Glomerular endothelial cell (primary cell): ENCODE data around the gene STK11IP. TPM values are rescaled to one million over a fixed set of nuclear protein-coding genes. Genes with fewer than 3 reads are reported as not detected.

Source experiments
- DNase-seq: peaks from one replicate; pipeline ENCODE4 v3.0.0-alpha.2; 2011; ENCODE audit warnings: low read depth, low spot score; ENCODE audit errors: extremely low read depth
- total RNA-seq: library from RNA; depleted of rRNA; stranded (reverse); fragments of >200 nt; gene quantifications from 2 replicates; pipeline ENCODE4 v1.2.3, GENCODE V29; 2015

Gene STK11IP
- total RNA-seq, 1 donor from 2014 or later: 12.3 TPM

DNA sequence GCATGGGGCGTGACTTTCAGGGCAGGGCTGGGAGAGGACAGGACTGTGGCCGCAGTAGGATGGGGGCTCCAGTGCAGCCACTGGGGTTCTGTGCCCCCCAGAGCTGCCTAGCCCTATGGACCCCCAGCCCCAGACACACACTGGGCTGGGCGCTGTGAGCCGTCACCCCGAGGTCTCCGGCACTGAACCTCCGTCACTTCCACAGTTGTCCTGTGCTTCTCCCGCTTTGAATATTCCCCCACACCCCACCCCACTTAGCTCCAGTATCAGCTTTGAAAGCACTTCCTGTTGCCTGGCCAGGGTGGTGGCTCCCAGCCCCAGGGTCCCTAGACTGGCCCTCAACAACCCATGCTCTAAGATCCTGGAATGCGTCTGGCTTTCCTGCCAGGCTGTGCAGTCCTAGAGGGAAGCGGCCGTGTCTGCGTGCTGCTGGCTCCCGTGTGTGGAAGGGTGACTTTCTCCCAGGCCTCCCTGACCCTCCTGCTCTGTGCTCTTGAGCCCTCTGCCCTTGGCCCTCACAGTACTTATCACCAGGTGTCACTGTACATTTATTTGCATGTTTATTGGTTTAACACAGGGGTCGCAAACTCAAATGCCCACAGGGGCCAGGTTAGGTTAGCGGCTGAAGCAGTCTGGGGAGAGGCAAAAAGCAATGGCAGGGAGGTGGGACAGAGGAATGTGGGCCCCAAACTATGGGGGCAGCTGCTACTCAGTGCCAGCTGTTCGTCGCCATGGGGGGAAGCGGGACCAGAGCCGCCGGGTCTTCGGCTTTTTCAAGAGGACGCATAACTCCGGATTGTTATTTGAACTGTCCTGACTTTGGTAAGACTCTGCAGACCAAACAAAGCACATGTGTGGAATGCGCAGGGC is 36.2 kb upstream of the STK11IP start:
- no peak for DNase-seq

DNA sequence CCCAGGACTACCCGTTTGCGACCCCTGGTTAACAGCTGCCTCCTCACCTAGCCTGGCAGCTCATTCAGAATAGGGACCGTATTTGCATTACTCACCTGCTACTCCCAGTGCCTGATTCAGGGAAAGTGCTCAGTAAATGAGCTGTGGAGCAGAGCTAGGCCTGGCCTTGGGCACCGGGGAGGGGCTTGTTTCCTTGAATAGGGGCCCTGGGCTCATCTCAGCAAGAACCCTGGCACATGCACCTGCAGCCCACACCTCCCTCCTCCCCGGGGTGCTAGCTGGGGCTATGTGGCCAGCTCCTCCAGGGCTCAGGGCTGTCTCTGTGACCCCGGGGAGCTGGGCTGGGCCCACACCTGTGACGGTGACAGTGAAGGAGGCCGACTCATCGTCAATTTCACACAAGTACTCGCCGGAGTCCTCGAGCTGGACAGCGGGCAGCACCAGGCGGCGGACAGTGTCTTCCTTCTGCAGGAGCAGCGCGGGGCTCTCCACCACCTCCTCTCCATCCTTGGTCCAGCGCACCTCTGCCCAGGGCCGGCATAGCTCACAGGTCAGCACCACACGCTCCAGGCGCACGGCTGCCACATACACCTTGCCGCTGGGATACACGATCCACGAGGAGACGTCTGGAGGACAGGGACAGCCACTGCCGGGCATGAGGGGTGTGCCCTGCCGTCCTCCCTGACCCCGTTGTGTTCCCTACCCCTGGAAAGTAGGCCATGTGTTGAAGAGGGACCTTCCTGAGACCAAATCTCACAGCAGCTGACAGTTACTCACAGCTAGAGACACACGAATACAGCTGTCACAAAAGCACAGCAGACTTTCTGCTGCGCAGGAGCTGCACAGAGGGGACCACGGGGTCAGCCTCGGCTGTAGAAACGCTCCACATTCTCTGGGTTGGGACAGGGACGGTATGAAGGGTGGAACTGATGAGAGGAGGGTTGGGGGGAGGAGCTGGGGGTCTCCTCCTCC is 35.3 kb upstream of the STK11IP start:
- DNase-seq: no peak

DNA sequence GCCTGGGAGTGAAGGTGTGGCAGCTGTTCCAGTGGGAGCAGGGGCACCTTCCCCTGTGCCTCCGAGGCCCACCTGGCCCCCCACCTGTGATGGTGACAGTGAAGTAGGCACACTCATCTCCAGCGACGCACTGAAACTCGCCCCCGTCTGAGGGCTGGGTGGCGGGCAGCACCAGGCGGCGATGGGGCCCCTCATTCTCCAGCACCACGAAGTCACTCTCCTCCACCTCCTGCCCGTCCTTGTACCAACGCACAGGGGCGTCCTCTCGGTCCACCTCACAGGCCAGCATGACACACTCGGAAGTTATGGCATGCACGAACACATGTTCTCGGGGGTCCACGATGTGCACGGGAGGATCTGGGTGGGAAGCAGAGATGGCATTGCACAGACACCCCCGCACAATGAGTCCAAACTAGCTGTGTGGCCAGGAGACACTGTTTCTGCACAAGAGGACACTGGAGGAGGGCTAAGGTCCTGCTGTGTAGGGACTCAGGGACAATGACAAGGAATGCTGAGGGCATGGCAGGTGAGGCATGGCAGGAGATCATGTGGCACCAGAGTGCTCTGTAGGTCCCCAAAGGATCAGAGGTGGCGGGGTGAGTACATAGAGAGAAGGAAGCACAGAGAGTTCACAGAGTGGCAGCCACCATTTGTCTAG is 34.3 kb upstream of the STK11IP start:
- DNase-seq: no peak

DNA sequence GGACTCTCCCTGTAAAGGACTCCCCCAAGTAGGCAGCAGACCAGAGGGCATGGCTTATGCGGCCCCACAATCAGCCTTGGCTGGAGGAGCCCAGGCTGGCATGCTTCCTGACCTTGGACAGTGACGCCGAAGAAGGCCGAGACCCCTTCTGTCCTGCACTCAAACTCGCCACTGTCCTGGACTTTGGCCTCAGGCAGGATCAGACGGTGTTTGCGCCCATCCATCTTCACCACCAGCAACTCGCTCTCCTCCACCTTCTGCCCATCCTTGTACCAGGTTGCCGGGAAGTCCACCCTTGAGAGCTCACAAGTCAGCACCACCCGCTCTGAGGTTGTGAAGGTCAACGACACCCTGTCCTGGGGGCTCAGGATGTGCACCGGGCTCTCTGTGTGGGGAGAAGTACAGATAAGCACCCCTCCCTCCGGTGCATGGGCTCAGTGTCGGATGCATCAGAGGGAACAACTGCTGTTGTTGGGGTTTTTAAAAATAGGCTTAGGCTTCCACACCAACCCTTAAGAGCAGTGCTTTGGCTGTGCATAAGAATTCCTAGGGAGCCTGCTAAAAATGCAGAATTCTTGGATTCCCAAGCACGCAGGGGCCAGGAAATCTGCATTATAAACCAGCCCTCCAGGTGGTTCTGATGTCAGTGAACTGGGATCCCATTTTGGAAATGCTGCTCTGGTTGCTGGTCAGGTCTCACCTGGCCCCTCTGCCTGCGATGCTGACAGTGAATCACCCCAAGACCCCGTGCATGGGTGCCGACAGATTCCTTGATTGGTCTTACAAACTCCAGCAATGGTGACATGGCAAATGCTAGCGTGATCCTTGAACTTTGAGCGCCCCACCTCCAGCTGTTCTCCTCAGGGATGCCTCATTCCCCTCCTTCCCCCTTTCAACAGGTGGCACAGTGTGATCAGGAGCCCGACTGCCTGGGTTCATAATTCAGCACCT is 32.3 kb upstream of the STK11IP start:
- DNase-seq: no peak

DNA sequence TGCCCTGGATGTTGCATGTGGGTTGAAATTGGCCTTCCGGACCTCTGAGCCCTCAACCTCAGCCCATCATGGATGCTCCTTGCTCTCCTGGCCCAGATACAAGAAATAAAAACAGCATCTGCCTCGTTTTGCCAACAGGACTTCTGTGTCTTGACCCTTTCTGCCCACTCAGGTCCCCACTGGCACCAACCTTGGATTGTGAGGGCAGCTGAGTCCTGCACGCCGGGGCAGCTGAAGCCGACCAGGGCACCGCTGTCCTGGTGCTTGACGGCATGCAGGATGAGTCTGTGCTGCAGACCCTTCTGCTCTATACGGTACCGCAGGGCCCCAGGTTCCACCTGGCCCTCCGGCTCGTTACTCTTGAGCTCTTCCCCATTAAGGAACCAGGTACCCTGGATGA is 31.0 kb upstream of the STK11IP start:
- no peak for DNase-seq

DNA sequence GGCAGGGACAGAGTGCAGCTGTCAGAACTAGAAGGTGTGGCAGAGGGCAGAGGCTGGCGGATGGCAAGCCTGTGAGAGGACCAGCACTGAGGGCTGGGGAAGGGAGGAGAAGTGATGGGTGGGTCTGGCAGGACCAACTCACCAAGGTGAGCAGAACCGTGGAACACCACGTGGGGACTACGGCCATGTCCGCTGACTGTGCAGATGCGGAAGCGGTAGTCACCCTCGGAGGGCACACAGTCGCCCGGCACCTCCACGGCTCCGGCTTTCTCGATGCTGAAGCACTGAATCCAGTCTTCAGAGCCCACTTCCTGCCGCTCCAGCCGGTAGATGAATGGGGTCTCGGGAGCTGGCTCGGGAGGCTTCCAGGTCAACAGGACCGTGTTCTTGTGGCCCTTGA is 30.5 kb upstream of the STK11IP start:
- DNase-seq: no peak

DNA sequence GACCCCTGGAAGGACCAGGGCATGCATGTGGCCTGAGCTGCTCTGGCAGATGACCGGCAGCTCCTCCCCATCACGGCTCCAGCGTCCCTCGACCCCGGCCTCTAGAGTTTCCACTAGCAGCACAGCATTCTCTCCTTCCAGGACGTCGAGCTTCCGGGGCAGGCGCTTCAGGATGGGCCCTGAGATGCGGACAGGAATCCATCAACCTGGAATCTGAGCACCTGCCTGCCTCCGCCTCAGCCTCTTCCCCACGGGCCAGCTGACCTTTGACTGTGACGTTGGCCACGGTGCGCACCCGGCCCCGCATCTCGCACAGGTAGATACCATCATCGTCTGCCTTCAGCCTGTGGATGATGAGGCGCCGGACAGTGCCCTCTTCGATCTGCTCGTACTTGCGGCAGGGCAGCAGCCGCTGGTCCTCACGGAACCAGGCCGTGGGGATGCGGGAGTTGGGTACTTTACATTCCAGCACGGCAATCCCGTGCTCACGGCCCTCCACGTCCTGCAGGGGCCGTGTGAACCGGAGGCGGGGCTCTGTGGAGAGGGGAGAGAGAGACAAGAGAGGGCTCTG is 29.8 kb upstream of the STK11IP start:
- DNase-seq: no peak

DNA sequence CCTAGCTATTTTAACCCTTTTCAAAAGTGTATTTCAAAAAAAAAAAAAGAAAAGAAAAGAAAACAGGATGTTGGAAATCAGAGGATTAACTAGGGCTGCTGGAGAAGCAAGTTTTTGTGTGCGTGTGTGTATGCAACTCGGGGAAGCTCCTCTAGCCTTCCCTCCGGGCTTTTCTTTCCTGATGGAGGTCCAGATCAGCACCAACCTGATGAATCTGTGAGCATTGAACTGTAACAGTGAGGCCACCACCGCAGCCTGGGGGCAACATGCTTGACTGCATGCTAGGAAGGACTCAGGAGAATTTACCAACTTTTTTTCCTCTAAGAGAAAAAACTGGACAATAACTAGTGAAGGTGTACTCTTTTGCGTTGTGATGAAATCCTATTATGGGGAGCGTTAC is 28.6 kb upstream of the STK11IP start:
- DNase-seq: no peak

DNA sequence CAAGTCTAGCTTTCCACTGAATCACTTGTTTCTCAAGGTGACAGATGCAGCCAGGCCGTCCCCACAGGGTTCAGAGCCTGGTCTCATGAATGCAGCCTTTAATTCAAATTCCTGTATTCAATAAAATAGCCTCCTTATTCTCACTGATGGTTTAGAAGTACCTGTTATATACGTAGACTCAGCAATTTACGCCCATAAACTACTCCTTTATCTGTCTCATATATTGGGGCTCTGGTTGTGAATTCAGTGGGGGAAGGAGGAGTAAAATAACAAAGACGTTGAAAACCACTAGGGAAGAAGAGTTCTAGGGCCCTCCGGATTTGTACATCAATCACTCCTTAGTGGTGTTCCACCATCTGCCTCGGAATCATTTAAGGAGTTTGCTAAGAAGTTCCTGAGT is 28.0 kb upstream of the STK11IP start:
- no peak for DNase-seq

DNA sequence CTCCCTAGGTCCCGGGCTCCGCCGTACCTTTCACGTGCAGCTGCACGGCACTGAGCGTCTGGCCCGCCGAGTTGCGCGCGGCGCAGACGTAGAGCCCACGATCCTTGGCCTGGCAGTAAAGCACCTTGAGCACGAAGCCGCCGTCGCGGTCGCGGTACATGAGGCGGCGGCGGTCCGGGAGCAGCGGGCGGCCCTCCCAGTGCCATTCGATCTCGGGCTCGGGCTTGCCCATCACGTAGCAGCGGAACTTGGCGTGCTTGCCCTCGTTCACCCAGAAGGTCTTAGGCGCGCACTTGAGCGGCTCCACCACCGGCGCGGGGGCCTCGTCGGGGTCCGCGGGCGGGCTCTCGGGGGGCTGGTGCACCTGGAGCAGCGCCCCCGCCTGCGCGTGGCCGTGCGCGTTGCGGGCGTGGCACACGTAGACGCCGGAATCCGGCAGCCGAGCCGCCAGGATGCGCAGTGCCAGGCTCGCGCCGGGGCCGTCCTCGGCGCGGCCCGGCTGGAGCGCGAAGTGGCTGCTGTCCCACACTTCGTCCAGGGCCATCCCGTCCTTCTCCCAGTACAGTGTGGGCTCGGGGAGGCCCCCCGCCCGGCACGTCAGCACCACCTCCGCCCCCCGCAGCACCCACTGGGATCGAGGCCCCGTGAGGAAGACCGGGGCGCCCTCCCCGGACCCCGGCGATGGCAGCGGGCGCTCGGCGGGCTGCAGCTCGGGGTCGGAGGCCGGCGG is 27.3 kb upstream of the STK11IP start:
- no peak for DNase-seq

DNA sequence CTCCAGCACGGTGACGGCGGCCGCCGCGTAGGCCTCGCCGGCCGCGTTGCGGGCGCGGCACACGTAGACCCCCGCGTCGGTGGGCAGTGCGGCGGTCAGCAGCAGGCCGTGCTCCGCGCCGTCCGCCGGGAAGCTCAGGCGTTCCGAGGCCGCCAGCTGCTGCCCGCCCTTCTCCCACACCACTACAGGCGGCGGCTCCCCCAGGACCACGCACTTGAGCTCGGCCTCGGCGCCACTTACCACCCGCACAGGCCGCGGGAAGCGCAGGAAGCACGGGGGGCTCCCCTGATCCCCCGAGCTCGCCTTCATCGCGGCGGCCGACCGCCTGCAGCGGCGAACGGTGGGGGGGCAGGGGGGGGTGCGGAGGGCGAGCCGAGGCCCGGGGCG is 26.7 kb upstream of the STK11IP start:
- DNase-seq: no peak

DNA sequence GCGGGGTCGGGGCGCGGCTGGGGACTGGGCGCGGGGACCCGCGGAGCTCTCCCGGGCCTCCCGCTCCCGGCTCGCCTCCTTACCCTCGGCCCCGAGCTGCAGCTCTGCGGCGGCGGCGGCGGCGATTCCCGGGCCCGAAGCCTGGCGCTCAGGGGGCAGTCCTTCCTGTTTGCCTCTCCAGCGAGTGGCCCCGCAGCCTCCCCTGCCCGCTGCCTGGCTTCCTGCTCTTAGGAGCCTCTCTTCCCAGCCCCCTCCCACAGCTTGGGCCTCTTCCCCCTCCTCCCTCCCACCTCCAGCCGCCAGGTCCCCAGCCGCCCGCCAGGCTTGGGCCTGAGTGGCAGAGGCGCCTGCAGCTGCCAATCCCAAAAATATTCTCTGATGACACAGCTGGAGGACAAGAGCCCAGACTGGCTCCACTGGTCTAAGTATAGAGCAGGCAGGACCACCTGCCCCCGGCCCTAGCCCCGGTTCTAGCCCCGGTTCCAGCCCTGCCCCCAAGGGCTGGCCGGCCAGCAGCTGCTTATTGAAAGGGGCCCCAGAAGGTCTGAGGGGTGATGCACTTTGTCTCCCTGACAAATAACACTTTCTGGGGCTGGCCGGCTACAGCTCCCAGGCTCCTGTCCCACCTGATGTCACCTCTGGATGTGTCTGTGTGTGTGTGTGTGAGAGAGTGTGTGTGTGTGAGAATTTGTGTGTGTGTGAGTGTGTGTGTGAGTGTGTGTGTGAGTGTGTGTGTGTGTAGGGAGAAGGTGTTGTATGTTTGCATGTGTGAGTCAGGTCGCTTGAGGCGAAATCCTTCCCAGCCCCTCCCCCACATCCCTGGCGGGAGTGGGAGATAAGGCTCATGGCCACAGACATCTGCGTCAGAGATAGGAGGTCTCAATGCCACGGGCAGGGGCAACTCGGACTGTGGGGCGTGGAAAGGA is 26.1 kb upstream of the STK11IP start, which contains the start of gene OBSL1:
OBSL1 (minus strand) TSS at position 229 of the 926 bp plus-strand sequence. CDS start 307 bp downstream, outside the sequence.
- DNase-seq: no peak

DNA sequence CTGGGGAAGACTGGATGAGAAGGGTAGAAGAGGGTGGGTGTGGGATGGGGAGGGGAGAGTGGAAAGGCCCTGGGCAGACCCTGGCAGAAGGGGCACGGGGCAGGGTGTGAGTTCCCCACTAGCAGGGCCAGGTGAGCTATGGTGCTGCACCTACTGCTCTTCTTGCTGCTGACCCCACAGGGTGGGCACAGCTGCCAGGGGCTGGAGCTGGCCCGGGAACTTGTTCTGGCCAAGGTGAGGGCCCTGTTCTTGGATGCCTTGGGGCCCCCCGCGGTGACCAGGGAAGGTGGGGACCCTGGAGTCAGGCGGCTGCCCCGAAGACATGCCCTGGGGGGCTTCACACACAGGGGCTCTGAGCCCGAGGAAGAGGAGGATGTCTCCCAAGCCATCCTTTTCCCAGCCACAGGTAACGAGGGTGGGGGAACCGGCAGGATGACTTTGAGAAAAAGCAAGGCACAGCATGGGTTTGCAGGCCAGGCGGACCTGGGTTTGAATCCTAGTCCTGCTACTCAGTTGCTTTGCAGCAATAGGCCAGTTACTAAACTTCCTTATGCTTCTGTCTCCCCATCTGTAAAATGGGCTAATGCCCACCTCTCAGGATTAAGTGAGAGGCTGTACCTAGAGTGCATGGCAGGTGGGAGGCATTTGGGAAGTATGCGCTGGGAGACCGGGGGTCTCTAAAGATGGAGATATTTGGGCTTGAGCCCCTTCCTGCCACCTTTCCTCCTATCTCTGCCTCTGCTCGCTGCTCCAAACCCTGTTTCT is 25.2 kb upstream of the STK11IP start, which contains the start of gene INHA:
INHA (plus strand) TSS at position 74 of the 765 bp plus-strand sequence; CDS start at position 139, 65 bp downstream.
- DNase-seq: no peak

DNA sequence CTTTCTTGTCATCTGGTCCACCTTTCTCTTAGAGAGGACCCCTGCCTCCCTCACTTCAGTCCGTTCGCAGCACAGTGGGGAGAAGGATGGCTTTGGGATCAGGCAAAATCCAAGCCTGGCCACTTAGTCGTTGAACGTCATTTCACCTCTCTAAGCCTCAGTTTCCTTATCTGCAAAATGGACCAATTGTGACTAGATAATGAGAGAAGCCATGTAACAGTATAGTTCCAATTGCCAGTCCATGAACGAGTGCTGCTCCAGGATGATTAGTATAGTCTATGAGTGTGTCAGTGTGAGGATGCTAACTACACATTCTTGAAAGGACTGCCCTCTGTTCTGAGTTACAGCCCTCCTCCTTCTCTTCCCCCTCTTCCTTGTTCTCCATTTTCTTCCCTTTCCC is 24.5 kb upstream of the STK11IP start:
- DNase-seq: no peak

DNA sequence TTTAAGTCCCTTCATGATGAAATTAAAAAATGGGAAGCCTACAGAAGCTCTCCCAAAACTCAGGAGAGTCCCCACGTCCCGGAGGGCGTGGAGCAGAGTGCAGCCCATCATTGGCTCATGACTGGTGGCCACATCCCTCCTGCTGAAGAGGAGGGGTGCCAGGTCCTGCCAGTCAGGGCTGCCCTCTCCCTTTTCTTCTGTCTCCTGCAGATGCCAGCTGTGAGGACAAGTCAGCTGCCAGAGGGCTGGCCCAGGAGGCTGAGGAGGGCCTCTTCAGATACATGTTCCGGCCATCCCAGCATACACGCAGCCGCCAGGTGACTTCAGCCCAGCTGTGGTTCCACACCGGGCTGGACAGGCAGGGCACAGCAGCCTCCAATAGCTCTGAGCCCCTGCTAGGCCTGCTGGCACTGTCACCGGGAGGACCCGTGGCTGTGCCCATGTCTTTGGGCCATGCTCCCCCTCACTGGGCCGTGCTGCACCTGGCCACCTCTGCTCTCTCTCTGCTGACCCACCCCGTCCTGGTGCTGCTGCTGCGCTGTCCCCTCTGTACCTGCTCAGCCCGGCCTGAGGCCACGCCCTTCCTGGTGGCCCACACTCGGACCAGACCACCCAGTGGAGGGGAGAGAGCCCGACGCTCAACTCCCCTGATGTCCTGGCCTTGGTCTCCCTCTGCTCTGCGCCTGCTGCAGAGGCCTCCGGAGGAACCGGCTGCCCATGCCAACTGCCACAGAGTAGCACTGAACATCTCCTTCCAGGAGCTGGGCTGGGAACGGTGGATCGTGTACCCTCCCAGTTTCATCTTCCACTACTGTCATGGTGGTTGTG is 23.0 kb upstream of the STK11IP start:
- no peak for DNase-seq
